GM18858 (cell line): ENCODE measurements around the gene GRK7.
"Not testable (repeated sequence)": the region's sequence is repeated elsewhere in the genome, so short reads cannot be mapped to it uniquely, and the experiment has no call there.

ENCODE experiments used
- ATAC-seq: cut with Tn5 transposase; IDR thresholded peaks from one replicate; pipeline ENCODE4 v1.9.1; 2021; ENCODE audit not compliant: unreplicated experiment

Gene GRK7

GRCh38 chr3:141793476-141794260 is 30.5 kb downstream of the GRK7 start:
- no peak for ATAC-seq

- ATAC-seq, result no peak
These were observed 32.1 kb downstream of the GRK7 start for GRCh38 chr3:141795276-141795675.

- no peak for ATAC-seq
These were observed 32.5 kb downstream of the GRK7 start for GRCh38 chr3:141795741-141796080.

DNA sequence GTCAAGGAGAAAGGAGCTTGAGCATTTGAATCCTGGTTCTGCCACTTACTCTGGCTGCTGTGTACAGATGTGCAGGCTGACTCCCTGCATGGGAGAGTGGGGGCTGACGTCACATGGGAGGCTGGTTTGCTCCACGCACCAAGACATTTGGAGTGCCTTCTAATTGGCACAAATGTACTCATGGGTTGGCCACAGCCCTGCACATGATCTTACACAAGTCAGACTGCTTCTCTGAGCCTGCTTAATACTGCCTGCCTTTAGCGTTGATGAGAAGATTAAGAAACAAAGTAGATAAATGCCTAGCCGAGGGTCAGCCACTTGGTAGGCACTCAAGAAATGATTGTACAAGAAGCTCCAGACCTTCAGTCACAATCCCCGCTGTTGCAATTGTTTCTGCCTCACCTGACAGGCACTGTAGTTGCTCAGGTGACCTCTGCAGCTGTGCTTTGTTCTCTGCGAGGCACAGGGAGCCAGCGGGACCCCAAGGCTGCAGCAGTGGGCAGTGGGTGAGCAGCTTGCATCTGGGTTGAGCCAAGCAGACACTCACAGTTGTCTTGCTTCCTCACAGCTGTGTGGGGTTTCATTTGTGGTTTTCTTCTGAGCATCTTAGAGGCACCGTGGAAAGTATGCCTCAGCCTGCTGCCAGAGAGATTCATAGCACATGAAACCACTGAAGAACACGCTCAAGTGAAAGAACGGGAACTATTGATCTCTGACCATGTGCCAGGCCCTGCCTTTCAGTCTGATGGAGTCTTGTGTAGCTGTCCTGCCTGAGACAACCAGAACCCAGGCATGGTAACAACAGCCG is 33.1 kb downstream of the GRK7 start:
- peak; percentile 96 for ATAC-seq

DNA sequence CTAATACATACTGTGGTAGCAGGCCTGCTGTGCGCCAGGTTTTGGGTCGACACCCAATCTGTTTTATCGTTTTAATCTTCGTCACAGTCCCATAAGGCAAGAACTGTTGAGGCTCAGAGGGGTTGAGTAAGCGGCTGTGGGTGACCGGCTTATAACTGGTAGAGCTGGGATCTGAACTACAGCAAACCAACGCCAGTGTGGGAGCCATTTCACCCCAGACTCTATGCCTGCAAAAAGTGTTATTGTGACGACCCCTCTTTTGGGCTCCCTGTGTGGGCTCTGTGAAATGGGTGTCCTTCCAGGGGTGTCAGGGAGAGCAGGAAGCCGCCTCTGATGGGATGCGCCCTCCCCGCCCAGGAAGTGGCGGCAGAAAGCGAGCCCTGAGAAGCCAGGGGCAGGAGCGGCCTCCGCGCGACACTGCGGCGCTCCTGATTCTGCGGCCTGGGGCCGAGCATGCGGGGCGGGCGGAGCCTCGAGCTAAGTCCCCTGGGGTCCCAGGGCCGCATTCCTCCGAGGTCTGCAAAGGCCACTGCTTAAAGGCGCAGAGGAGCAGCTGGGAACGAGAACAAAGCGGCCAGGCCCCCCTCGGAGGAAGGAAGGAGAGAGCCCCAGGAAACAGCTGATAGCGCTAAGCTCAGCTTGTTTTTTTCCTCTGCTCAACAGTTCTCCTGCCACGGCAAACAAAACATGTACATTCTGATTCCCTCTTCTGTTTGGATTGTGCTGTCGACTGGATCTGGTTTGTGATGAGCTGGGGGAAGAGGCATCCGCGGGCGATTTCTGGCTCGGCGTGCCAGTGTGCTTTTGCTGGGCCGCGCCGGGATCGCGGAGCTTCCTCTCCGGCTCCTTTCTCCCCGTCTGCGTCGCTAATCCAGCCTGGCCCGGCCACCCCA is 33.9 kb downstream of the GRK7 start:
- ATAC-seq, result no peak

GRCh38 chr3:141797819-141798447 is 34.7 kb downstream of the GRK7 start:
- no peak for ATAC-seq

- ATAC-seq, result no peak
These were observed 35.2 kb downstream of the GRK7 start for GRCh38 chr3:141798448-141798845.

DNA sequence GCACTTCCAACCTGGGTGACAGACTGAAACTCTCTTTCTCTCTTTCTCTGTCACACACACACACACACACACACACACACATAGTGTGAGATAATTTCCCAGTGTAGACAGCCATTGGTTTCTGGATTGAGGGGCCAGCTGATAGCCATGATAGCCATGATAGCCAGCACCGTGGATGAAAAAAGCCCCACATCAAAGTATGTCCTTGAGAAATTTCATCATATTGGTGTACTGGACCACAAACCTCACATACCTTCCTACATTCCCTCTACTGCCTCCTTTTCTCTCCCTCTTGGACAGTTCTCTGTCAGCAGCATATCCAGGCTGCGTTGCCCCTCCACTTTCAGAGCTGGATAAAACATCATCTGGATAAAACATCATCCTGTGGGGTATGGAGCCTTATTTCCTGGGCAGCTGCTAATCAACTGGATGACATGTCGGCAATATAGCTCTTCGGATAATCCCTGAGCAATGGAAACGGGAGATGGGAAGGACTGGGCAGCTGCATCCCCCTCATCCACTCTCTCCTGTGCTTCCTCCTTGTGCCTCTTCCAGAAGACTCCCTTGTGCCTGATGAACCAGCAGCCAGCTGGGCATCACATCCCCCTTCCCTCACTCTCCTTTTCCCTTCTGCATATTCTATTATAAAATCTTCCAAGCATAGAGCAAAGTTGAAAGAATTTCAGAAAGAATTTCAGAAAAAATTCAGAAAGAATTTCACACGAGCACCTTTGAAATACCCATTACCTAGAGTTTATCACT is 39.3 kb downstream of the GRK7 start:
- no peak for ATAC-seq

- ATAC-seq, result not testable (repeated sequence)
These were observed 40.3 kb downstream of the GRK7 start for GRCh38 chr3:141803538-141803937.

DNA sequence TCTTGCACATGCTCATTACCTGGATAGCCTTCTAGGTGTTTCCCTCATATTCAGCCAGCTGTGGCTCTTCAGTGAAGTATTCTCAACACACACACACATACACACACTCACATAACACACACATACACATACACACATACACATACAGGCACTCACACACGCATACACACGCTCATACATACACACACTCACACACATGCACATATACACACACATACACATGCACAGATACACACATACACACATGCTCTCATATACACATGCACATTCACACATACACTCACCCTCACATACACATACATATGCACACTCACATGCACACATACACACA is 41.2 kb downstream of the GRK7 start:
- no peak for ATAC-seq

DNA sequence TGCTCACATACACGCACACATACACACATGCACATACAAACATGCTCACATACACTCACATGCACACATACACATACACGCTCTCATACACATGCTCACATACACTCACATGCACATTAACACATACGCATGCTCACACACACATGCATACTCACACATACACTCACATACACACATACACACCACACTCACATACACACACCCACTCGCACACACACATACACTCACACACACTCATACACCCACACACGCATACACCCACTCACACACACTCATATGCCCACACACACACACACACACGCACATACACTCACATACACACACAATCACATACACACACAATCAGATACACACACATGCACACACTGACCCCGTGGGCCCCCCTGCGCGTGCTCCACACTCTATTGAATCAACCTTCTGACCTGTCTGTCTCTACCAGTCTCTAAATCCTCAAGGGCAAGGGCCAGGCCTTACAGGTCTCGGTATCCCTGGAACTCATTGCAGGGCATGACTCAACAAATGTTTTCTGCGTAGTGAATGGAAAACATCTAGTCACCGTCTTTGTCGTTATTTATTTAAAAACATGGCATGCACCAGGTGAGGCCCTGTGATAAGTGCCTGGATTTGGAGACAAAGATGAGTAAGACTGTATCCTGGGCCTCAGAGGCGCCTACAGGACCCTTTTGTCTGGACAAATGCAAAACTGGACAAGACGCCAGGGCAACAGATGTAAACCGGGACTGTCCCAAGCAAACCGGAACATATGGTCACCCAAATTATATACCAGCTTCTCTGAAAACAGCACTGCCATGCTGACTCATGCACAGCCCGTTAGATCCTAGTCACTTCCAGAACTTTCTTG is 41.8 kb downstream of the GRK7 start:
- ATAC-seq, result no peak

DNA sequence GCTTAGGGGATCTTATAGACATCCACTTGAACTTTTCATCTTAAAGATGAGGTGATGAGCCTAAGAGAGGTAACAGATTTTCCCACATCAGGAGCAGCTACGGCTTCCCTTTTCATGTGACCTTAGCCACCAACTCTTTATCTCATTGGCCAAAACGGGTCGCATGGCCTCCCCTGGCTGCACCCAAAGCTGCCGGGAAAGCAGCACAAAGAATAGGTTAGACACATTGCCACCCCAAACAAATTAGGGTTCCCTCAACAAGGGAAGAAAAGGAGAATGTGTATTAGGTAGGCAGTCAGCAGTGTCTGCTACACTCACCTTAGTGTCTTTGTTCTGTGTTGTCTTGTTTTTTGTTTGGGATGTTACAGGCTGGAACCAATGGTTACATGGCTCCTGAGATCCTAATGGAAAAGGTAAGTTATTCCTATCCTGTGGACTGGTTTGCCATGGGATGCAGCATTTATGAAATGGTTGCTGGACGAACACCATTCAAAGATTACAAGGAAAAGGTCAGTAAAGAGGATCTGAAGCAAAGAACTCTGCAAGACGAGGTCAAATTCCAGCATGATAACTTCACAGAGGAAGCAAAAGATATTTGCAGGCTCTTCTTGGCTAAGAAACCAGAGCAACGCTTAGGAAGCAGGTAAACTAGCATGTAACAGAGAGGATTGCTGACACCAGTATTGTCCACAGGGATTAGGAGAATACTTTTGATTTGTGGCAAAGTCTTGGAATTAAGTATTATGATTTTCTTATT is 44.2 kb downstream of the GRK7 start:
- no peak for ATAC-seq

GRCh38 chr3:141808586-141808985 is 45.4 kb downstream of the GRK7 start:
- no peak for ATAC-seq

GRCh38 chr3:141810161-141810560 is 47.0 kb downstream of the GRK7 start:
- ATAC-seq, result no peak

DNA sequence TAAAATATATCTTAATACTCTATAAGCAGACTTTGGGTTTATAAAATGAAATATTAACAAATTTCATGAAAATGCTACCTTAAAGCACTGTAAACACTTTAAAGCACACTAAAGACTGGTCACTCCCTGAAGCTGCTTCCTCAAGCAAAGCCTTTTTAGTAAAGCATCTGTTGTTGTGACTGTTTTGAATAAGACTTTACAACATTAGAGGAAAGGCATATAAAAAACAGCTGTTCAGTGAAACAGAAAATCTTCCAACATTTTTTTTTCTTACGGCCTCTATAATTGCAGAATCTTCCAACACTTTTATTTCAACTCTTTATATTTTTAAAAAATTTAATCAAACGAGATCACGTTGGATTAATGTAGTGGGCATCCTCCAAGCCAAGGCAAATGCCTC is 48.1 kb downstream of the GRK7 start:
- ATAC-seq, result no peak

DNA sequence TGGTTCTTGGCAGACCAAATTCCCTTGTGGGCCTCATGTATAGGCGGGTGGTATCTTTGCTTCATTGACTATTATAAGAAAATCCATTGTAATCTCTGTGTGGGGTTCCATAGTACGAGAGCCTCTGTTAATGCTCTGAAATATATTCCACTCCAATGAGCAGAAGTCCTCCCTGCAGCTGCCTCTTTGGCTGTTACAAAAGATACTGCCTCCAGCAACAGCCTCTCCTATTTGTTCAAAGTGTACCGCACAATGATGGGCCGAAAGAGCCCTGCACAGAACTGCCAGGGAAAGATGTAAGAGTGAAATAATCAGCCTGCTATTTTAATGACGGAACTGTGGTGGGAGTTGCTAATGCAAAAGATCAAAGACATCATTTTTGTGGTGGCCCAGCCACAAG is 48.9 kb downstream of the GRK7 start:
- ATAC-seq, result no peak

- ATAC-seq, result no peak
These were observed 49.4 kb downstream of the GRK7 start for GRCh38 chr3:141812586-141812985.
